ENCODE results near the gene FBRSL1.

- TF ChIP-seq CTCF (IDR thresholded peaks at IDR 0.05 in 8 of 11, conservative IDR thresholded peaks at IDR 0.05 in 3 of 11) (no peak), POLR2A (IDR thresholded peaks at IDR 0.05) (no peak)
Observed at GRCh38 chr12:132550014-132550802, 60.3 kb downstream of the FBRSL1 start.
